K562 (cell line): Measurements from ENCODE around the gene PBRM1. TPM values are rescaled to one million over a fixed set of nuclear protein-coding genes. Genes with fewer than 3 reads are reported as not detected.

ENCODE experiments used
- ATAC-seq: fragments of 200-7000 bp; cut with Tn5 transposase; 3 replicates; pipeline ENCODE4 v1.9.1; 2020; ENCODE audit warnings: moderate library complexity
- BruUV-seq: library from RNA; stranded (reverse); fragments of 400-500 nt; replicated peaks from 2 replicates; lab custom pipeline; 2021; lab: Mats Ljungman, UMichigan
- CTCF ChIA-PET: fragments of 300-600 bp; formaldehyde crosslinking; extraction: SDS; loops from one replicate; lab custom pipeline; 2021; ENCODE audit warnings: low intra/inter-chr PET ratio; lab: Yijun Ruan, JAX
- POLR2A ChIA-PET: fragments of 300-600, 350-650 bp; sonication (Branson Sonifier 250); formaldehyde crosslinking; extraction: SDS; loops from one replicate; lab custom pipeline; 2021; ENCODE audit warnings: antibody characterized with exemption, inconsistent platforms; lab: Yijun Ruan, JAX
- DNase-seq, 4 experiments: peaks; one replicate each; pipeline versions ENCODE4 v3.0.0 to v3.0.0-alpha.2; 2011 to 2018; ENCODE audit warnings: low spot score in 3 of 4, mixed read lengths in 3 of 4; ENCODE audit errors: extremely low read depth in 1 of 4
- FAIRE-seq: peaks from 2 replicates; lab custom pipeline; 2011; peaks lifted over from hg19 to GRCh38; lab: Jason Lieb, UNC
- H2AFZ ChIP-seq: 2 replicates; pipeline ENCODE4 v1.6.0; 2011; ENCODE audit warnings: low read depth, low read length, control low read depth, inconsistent platforms
- H3K27ac ChIP-seq: fragments of 200-600 bp; 3 replicates; pipeline ENCODE4 v1.8.0; 2011; ENCODE audit warnings: low read depth, mild to moderate bottlenecking, control low read depth, inconsistent platforms, low read length, moderate library complexity, mixed read lengths; ENCODE audit errors: extremely low read depth
- H3K27me3 ChIP-seq, 2 experiments: fragments of 300-600 bp in 1 of 2; 2 replicates in 1 of 2; 3 replicates in 1 of 2; pipeline versions ENCODE4 v1.6.0 to v1.8.0; 2011; ENCODE audit warnings: inconsistent platforms in 2 of 2, low read length in 2 of 2, mild to moderate bottlenecking in 1 of 2, mixed read lengths in 1 of 2, moderate library complexity in 1 of 2; ENCODE audit not compliant: control insufficient read depth in 2 of 2, insufficient read depth in 2 of 2
- H3K36me3 ChIP-seq: fragments of 300-600 bp; 3 replicates; pipeline ENCODE4 v1.8.0; 2011; ENCODE audit warnings: mild to moderate bottlenecking, low read length, inconsistent platforms; ENCODE audit not compliant: control insufficient read depth, insufficient read depth
- H3K4me1 ChIP-seq, 2 experiments: fragments of 200-600 bp in 1 of 2; replicated peaks in 1 of 2; 2 replicates in 1 of 2; 3 replicates in 1 of 2; pipeline versions ENCODE4 v1.5.1 to v1.8.0; 2011; ENCODE audit warnings: inconsistent platforms in 2 of 2, low read length in 2 of 2, mild to moderate bottlenecking in 1 of 2, mixed read lengths in 1 of 2, moderate library complexity in 1 of 2; ENCODE audit not compliant: control insufficient read depth in 2 of 2, insufficient read depth in 2 of 2
- H3K4me2 ChIP-seq: 2 replicates; pipeline ENCODE4 v1.6.1; 2011; ENCODE audit warnings: low read length, control low read depth, inconsistent platforms, mixed read lengths; ENCODE audit not compliant: insufficient read depth
- H3K4me3 ChIP-seq: fragments of 200-600 bp; sonication (generic), shearing (Covaris generic); 2 replicates; pipeline ENCODE4 v1.5.1; 2016; ENCODE audit warnings: control low read depth, inconsistent platforms
- H3K79me2 ChIP-seq: fragments of 200-600 bp; 3 replicates; pipeline ENCODE4 v1.8.0; 2011; ENCODE audit warnings: low read length, inconsistent platforms; ENCODE audit not compliant: control insufficient read depth, insufficient read depth
- H3K9ac ChIP-seq, 2 experiments: 2 replicates each; pipeline versions ENCODE4 v1.6.0 to v1.6.1; 2011; ENCODE audit warnings: low read depth in 2 of 2, low read length in 2 of 2, control low read depth in 1 of 2, inconsistent platforms in 1 of 2, mild to moderate bottlenecking in 1 of 2, mixed read lengths in 1 of 2; ENCODE audit not compliant: insufficient read depth in 1 of 2
- H3K9me1 ChIP-seq: one replicate; pipeline ENCODE4 v1.6.0; 2011; ENCODE audit warnings: inconsistent platforms, mild to moderate bottlenecking, low read length, moderate library complexity; ENCODE audit not compliant: control insufficient read depth, insufficient read depth
- H3K9me3 ChIP-seq: replicated peaks from 2 replicates; pipeline ENCODE4 v1.5.1; 2011; ENCODE audit warnings: low read depth, low read length, inconsistent platforms; ENCODE audit not compliant: control insufficient read depth, insufficient read depth
- H4K20me1 ChIP-seq: replicated peaks from 2 replicates; pipeline ENCODE4 v1.6.1; 2011; ENCODE audit warnings: low read length, inconsistent platforms, mixed read lengths; ENCODE audit not compliant: control insufficient read depth, insufficient read depth
- KDM2B ChIP-seq: fragments of 250-450 bp; sonication (Bioruptor Pico); IDR thresholded peaks from 2 replicates; pipeline ENCODE4 v1.8.0; 2021; ENCODE audit warnings: mild to moderate bottlenecking, moderate library complexity
- KHSRP ChIP-seq: fragments of 450-650 bp; IDR thresholded peaks from 2 replicates; pipeline ENCODE4 v1.6.1; 2017
- SP1 ChIP-seq: sonication (generic); formaldehyde crosslinking; IDR thresholded peaks from 2 replicates; pipeline ENCODE4 v1.8.1; 2022; ENCODE audit warnings: mild to moderate bottlenecking, missing genetic modification reagents
- TEAD1 ChIP-seq, 2 experiments: fragments of 450-650 bp in 1 of 2; sonication (generic) in 1 of 2; formaldehyde crosslinking; IDR thresholded peaks; 2 replicates each; pipeline versions ENCODE4 v1.4.0 to v1.8.0; 2020 to 2022; ENCODE audit warnings: mild to moderate bottlenecking in 2 of 2, missing genetic modification reagents in 1 of 2
- ZFP36 ChIP-seq: fragments of 150-350 bp; IDR thresholded peaks from 2 replicates; pipeline ENCODE4 v1.6.1; 2018; ENCODE audit warnings: low read length, low read depth; ENCODE audit not compliant: partially characterized antibody
- WGBS: fragments of 100-300 bp; shearing (Covaris generic); methylation state at CpG from one replicate; pipeline ENCODE4 v1.1.6; 2016; ENCODE audit warnings: low coverage, mixed read lengths; ENCODE audit not compliant: insufficient coverage; ENCODE audit errors: missing lambda C conversion rate; 5-methylcytosine and 5-hydroxymethylcytosine counted together
- in situ Hi-C: fragments of 300-500 bp; cut with MboI; formaldehyde crosslinking; loops from 4 replicates; pipeline ENCODE4 v1.15.0; 2018; ENCODE audit warnings: inconsistent platforms, mixed read lengths
- intact Hi-C: fragments of 100-400 bp; cut with micrococcal nuclease; formaldehyde crosslinking; loops from 2 replicates; pipeline ENCODE4 v1.14.2; 2022
- polyA plus RNA-seq, 8 experiments: library from polyadenylated mRNA; depleted of rRNA in 4 of 8; stranded (reverse) in 5 of 8; unstranded in 3 of 8; fragments of >200 nt; fragmentation: Nextera tagmentation in 2 of 8; fragmentation: Illumina TruSeq in 1 of 8; extraction: Ambion mirVana in 2 of 8; extraction: Trizol in 1 of 8; gene quantifications; 2 replicates each; pipeline versions ENCODE4 v1.2.1 to v1.2.3, GENCODE V29; 2011 to 2014; ENCODE audit warnings: inconsistent platforms in 1 of 8, missing spikeins in 1 of 8
- total RNA-seq, 7 experiments: library from RNA; depleted of rRNA in 6 of 7; stranded (reverse); fragments of >200 nt in 6 of 7; fragmentation: Illumina TruSeq in 2 of 7; extraction: Trizol in 2 of 7; gene quantifications; 2 replicates each; pipeline versions ENCODE4 v1.2.1 to v1.2.3, GENCODE V29; 2011 to 2021; ENCODE audit warnings: low replicate concordance in 1 of 7

The PBRM1 gene
- total and polyA plus RNA-seq, 9 of the 15 experiments (the other 6 are each of a cell fraction or from before 2014, with no cell fraction given), result 3.9 to 31.8 (median 19.0) TPM

DNA sequence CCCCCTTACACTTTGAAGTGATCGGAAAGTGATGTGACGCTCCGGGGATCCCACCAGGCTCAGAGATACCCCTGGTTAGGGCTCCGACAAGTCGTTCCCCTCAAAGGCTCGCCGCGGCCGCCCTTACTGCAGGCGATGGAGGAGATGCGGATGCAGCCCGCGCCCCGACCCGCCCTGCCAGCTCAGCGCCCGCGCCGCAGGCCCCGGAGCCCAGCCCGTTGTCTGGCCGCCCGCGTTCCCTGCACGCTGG is 19.6 kb upstream of the PBRM1 start:
- TF ChIP-seq TEAD1 (CRISPR knock-in tag; IDR thresholded peaks at IDR 0.05) (peak in 1 of 2 experiments; percentile 57; a peak in 1 of 4 replicates), KDM2B (CRISPR knock-in tag) (peak; percentile 35; the same call in 1 of the 2 replicates), KHSRP (no peak), SP1 (CRISPR knock-in tag) (peak; percentile 19; the same call in 1 of the 2 replicates), ZFP36 (no peak)
- H3K4me3 ChIP-seq, result peak overlapping the region; percentile 83
- intact Hi-C loops, result no loop called here
- DNase-seq (no peak), ATAC-seq (peak; percentile 70; the same call in 2 of the 3 replicates), FAIRE-seq (no peak)
- H3K9me3 ChIP-seq, result no peaks in the 10 kb centered on the region
- H3K4me2 ChIP-seq, result peak overlapping the region; percentile 94
- H3K27me3 ChIP-seq, result no peaks in the 10 kb centered on the region
- H3K4me1 ChIP-seq, result peaks cover 7 to 10% of the 10 kb centered on the region in 2 experiments; a peak in 3 of 5 replicates
- peak overlapping the region; percentile 78 for H3K27ac ChIP-seq
- in situ Hi-C loops, result no loop called here
- H3K9me1 ChIP-seq, result no peaks in the 10 kb centered on the region
- H4K20me1 ChIP-seq, result no peaks in the 10 kb centered on the region
- peaks cover 19% of the 10 kb centered on the region for H3K36me3 ChIP-seq
- ChIA-PET POLR2A (interaction anchor here (0.7 to 1.6 kb wide), 5 partner anchors 8 to 20 kb away, joined by 3 to 6 read pairs (median 3); no protein-coding TSS in a partner anchor), CTCF (interaction anchor here (0.7 kb wide), 1 partner anchor 158 kb away, joined by 3 read pairs; no protein-coding TSS in a partner anchor)
- BruUV-seq, result no TSS peak
- H2AFZ ChIP-seq, result peak overlapping the region; percentile 96
- no CpG with 5 or more reads among the region's 25 CpGs for WGBS
- H3K79me2 ChIP-seq, result peaks cover 49% of the 10 kb centered on the region
- H3K9ac ChIP-seq, result peak overlapping the region; percentile 79 to 98
